ENCODE results near the gene PDE6G. TPM values are rescaled to one million over a fixed set of nuclear protein-coding genes. Genes with fewer than 3 reads are reported as not detected.

Gene PDE6G
- total and polyA plus RNA-seq, 2 of the 8 experiments (the other 6 are each of a cell fraction or from before 2014, with no cell fraction given) = 5.8 to 12.9 TPM

- H3K79me2 ChIP-seq (ENCODE audit: control insufficient read depth in 1 of 2, insufficient read depth in 2 of 2, low read length in 2 of 2) = peaks cover 0 to 7% of the 10 kb centered on the region in 2 experiments; a peak in 1 of 4 replicates
- WGBS, 2 experiments (ENCODE audit: extremely low coverage in 1 of 2, insufficient coverage in 1 of 2, insufficient read length in 1 of 2, insufficient replicate concordance in 2 of 2, low coverage in 1 of 2, low lambda C conversion rate in 2 of 2, missing lambda C conversion rate in 1 of 2) = 97% methylated on average over 12 of the region's 17 CpGs; no CpG with 5 or more reads in 1 of the 2 experiments
- no peak overlapping the region for H3K4me3 ChIP-seq (ENCODE audit: extremely low read depth in 1 of 4, insufficient read depth in 2 of 4, low read depth in 3 of 4, low read length in 4 of 4)
- H3K27ac ChIP-seq (ENCODE audit: low read depth, low read length) = no peak overlapping the region
- no peaks in the 10 kb centered on the region for H3K27me3 ChIP-seq (replicated peaks in 1 of 4; ENCODE audit: control insufficient read depth in 3 of 4, extremely low read depth in 1 of 4, insufficient read depth in 3 of 4, low read length in 3 of 4)
- no peaks in the 10 kb centered on the region for H3K4me1 ChIP-seq (replicated peaks in 1 of 4; ENCODE audit: control insufficient read depth in 3 of 4, insufficient read depth in 4 of 4, low read length in 3 of 4)
- H3K79me1 ChIP-seq (ENCODE audit: low read depth, low read length) = peaks cover 4% of the 10 kb centered on the region
- no peak overlapping the region for H3K14ac ChIP-seq (ENCODE audit: insufficient read length)
- ChIA-PET POLR2A (ENCODE audit: partially characterized antibody) (interaction anchor here (0.6 to 28.4 kb wide), 5 partner anchors 8 to 48 kb away, joined by 3 to 436 read pairs (median 5); partner anchors contain the start of genes ARL16, HGS, MRPL12 and SLC25A10), CTCF (ENCODE audit: partially characterized antibody) (interaction anchor here (0.7 to 1.4 kb wide), 3 partner anchors 15 to 514 kb away, joined by 3 to 4 read pairs (median 3); no protein-coding TSS in a partner anchor)
- H2BK15ac ChIP-seq (ENCODE audit: low read length) = no peak overlapping the region
- DNase-seq (ENCODE audit: low read depth in 1 of 2, low spot score in 2 of 2) = no peak
- H2AFZ ChIP-seq (ENCODE audit: low read length) = no peak overlapping the region
- no peaks in the 10 kb centered on the region for H3K23me2 ChIP-seq (ENCODE audit: low read depth, low read length)
- peaks cover under 1 to 23% of the 10 kb centered on the region in 2 experiments for H4K20me1 ChIP-seq (replicated peaks in 1 of 2; ENCODE audit: control insufficient read depth in 1 of 2, insufficient read depth in 2 of 2, low read length in 2 of 2)
- H3K36me3 ChIP-seq (ENCODE audit: control insufficient read depth in 2 of 4, insufficient read depth in 4 of 4, low read length in 3 of 4) = peaks cover 4 to 59% (median 31%) of the 10 kb centered on the region in 4 experiments; a peak in 6 of 8 replicates
- no peak overlapping the region for H2BK12ac ChIP-seq (ENCODE audit: low read depth, low read length)
- no peak overlapping the region for H3K18ac ChIP-seq (ENCODE audit: extremely low read depth, low read length)
- no peak overlapping the region for H3K23ac ChIP-seq (ENCODE audit: insufficient read length)
- H4K91ac ChIP-seq (replicated peaks; ENCODE audit: insufficient read length, low read length) = no peak overlapping the region
- H2BK20ac ChIP-seq (ENCODE audit: low read length) = no peak overlapping the region
- H3K9ac ChIP-seq (replicated peaks in 1 of 4; ENCODE audit: extremely low read depth in 1 of 4, low read depth in 3 of 4, low read length in 3 of 4) = no peak overlapping the region
- no peak overlapping the region for H3K4me2 ChIP-seq (ENCODE audit: insufficient read depth in 1 of 2, low read depth in 2 of 2, low read length in 2 of 2)
- H4K5ac ChIP-seq (ENCODE audit: insufficient read length, low read depth, low read length) = no peak overlapping the region
- H3K56ac ChIP-seq (replicated peaks; ENCODE audit: insufficient read length, low read depth, low read length) = no peak overlapping the region
- FAIRE-seq = no peak
- H2BK120ac ChIP-seq (replicated peaks; ENCODE audit: low read depth, low read length) = no peak overlapping the region
- H3K9me3 ChIP-seq (ENCODE audit: insufficient read depth in 2 of 2, low read depth in 1 of 2, low read length in 1 of 2) = no peaks in the 10 kb centered on the region
- no peak overlapping the region for H2AK5ac ChIP-seq (ENCODE audit: low read depth, low read length)
- H2BK5ac ChIP-seq (ENCODE audit: low read depth, low read length) = no peak overlapping the region
- H3K4ac ChIP-seq (replicated peaks; ENCODE audit: insufficient read length, low read depth, low read length) = no peak overlapping the region
- no peak overlapping the region for H4K8ac ChIP-seq (ENCODE audit: extremely low read depth, insufficient read depth, low read length)
- TF ChIP-seq BACH1 (IDR thresholded peaks at IDR 0.05; ENCODE audit: low read length) (no peak), BCL11A (IDR thresholded peaks at IDR 0.05; ENCODE audit: low read depth in 2 of 2, low read length in 2 of 2) (no peak), SP4 (IDR thresholded peaks at IDR 0.05; ENCODE audit: low read length) (no peak), SUZ12 (IDR thresholded peaks at IDR 0.05; ENCODE audit: low read length) (no peak), TEAD4 (IDR thresholded peaks at IDR 0.05; ENCODE audit: low read depth, low read length) (no peak), PHF8 (conservative IDR thresholded peaks at IDR 0.05; ENCODE audit: low read depth, low read length) (no peak), TBP (IDR thresholded peaks at IDR 0.05; ENCODE audit: low read depth, low read length) (no peak), RBBP5 (IDR thresholded peaks at IDR 0.05; ENCODE audit: borderline replicate concordance, low read depth, low read length) (no peak), RNF2 (IDR thresholded peaks at IDR 0.05; ENCODE audit: borderline replicate concordance, low read depth, low read length, missing control alignments, poor library complexity, severe bottlenecking) (no peak), CREB1 (IDR thresholded peaks at IDR 0.05) (no peak), SP1 (IDR thresholded peaks at IDR 0.05; ENCODE audit: low read depth, low read length) (no peak), JUN (IDR thresholded peaks at IDR 0.05; ENCODE audit: low read depth, low read length) (no peak), SRF (IDR thresholded peaks at IDR 0.05; ENCODE audit: low read depth, low read length) (no peak)
Observed at GRCh38 chr17:81690549-81690948, 34.2 kb upstream of the PDE6G start.

All from H1 (cell line).